Keratinocyte (primary cell): Measurements from ENCODE around the gene DLGAP1. TPM values are rescaled to one million over a fixed set of nuclear protein-coding genes. Genes with fewer than 3 reads are reported as not detected.

Experiments
- DNase-seq: peaks from one replicate; pipeline ENCODE4 v3.0.0-alpha.2; 2011; ENCODE audit warnings: low read depth, missing footprints, low spot score
- FAIRE-seq: peaks from 2 replicates; lab custom pipeline; 2011; peaks lifted over from hg19 to GRCh38; lab: Jason Lieb, UNC
- H2AFZ ChIP-seq: 2 replicates; pipeline ENCODE4 v1.6.0; 2012; ENCODE audit warnings: low read length, control low read depth, inconsistent platforms; ENCODE audit not compliant: control insufficient read depth
- H3K27ac ChIP-seq: 2 replicates; pipeline ENCODE4 v1.5.1; 2011; ENCODE audit warnings: low read length; ENCODE audit not compliant: control insufficient read depth, insufficient read depth
- H3K27me3 ChIP-seq: 3 replicates; pipeline ENCODE4 v1.6.0; 2011; ENCODE audit warnings: low read length; ENCODE audit not compliant: control insufficient read depth, insufficient read depth; ENCODE audit errors: extremely low read depth
- H3K36me3 ChIP-seq, 2 experiments: 2 replicates in 1 of 2; 3 replicates in 1 of 2; pipeline ENCODE4 v1.5.1; 2011; ENCODE audit warnings: low read length in 2 of 2, mild to moderate bottlenecking in 1 of 2; ENCODE audit not compliant: control insufficient read depth in 2 of 2, insufficient read depth in 2 of 2; ENCODE audit errors: extremely low read depth in 1 of 2
- H3K4me1 ChIP-seq: 3 replicates; pipeline ENCODE4 v1.5.1; 2011; ENCODE audit warnings: low read length; ENCODE audit not compliant: control insufficient read depth, insufficient read depth; ENCODE audit errors: extremely low read depth
- H3K4me2 ChIP-seq: 3 replicates; pipeline ENCODE4 v1.6.0; 2011; ENCODE audit warnings: low read depth, low read length; ENCODE audit not compliant: control insufficient read depth, insufficient read depth; ENCODE audit errors: extremely low read depth
- H3K4me3 ChIP-seq, 3 experiments: fragments of 200-600 bp in 1 of 3; sonication (generic) in 1 of 3; 2 replicates in 2 of 3; 3 replicates in 1 of 3; pipeline ENCODE4 v1.5.1; 2011 to 2016; ENCODE audit warnings: low read length in 3 of 3, mild to moderate bottlenecking in 3 of 3, control low read depth in 2 of 3, inconsistent platforms in 1 of 3, low read depth in 1 of 3, mixed read lengths in 1 of 3, mixed run types in 1 of 3, moderate library complexity in 1 of 3; ENCODE audit not compliant: control insufficient read depth in 2 of 3, insufficient read depth in 2 of 3; ENCODE audit errors: extremely low read depth in 1 of 3
- H3K79me2 ChIP-seq: 2 replicates; pipeline ENCODE4 v1.6.0; 2012; ENCODE audit warnings: low read length; ENCODE audit not compliant: control insufficient read depth, insufficient read depth
- H3K9ac ChIP-seq: 3 replicates; pipeline ENCODE4 v1.6.0; 2011; ENCODE audit warnings: low read length; ENCODE audit not compliant: control insufficient read depth, insufficient read depth; ENCODE audit errors: extremely low read depth
- H3K9me1 ChIP-seq: 3 replicates; pipeline ENCODE4 v1.6.0; 2011; ENCODE audit warnings: low read length; ENCODE audit not compliant: control insufficient read depth, insufficient read depth; ENCODE audit errors: extremely low read depth
- H3K9me3 ChIP-seq: 2 replicates; pipeline ENCODE4 v1.5.1; 2012; ENCODE audit warnings: low read depth, low read length; ENCODE audit not compliant: control insufficient read depth
- H4K20me1 ChIP-seq: 3 replicates; pipeline ENCODE4 v1.6.0; 2011; ENCODE audit warnings: low read length; ENCODE audit not compliant: control insufficient read depth, insufficient read depth; ENCODE audit errors: extremely low read depth
- CTCF ChIP-seq, 3 experiments: IDR thresholded peaks in 1 of 3; conservative IDR thresholded peaks in 1 of 3; optimal IDR thresholded peaks in 1 of 3; 2 replicates in 2 of 3; 3 replicates in 1 of 3; pipeline versions ENCODE3 to v1.5.1; 2011; ENCODE audit warnings: low read length in 3 of 3, mild to moderate bottlenecking in 3 of 3, moderate library complexity in 2 of 3, control low read depth in 1 of 3, inconsistent platforms in 1 of 3; ENCODE audit not compliant: insufficient read depth in 2 of 3; ENCODE audit errors: extremely low read depth in 1 of 3
- EZH2 ChIP-seq: IDR thresholded peaks from one replicate; pipeline ENCODE4 v1.6.1; 2012; ENCODE audit warnings: inconsistent platforms, mild to moderate bottlenecking, low read length, moderate library complexity
- dilution Hi-C: fragments of 300-500 bp; cut with MboI; formaldehyde crosslinking; loops from one replicate; pipeline ENCODE4 v1.7.0; 2020; ENCODE audit warnings: low sequenced_read_pairs; ENCODE audit not compliant: extremely low pct_ligation_motif_present
- polyA plus RNA-seq, 5 experiments: library from polyadenylated mRNA; depleted of rRNA in 3 of 5; stranded (reverse) in 3 of 5; stranded (forward) in 1 of 5; unstranded in 1 of 5; fragments of >200 nt; gene quantifications; 1 replicate in 1 of 5; 2 replicates in 3 of 5; 3 replicates in 1 of 5; pipeline versions ENCODE4 v1.2.1 to v1.2.3, GENCODE V29; 2011 to 2012; ENCODE audit warnings: missing spikeins in 2 of 5, low read depth in 1 of 5, low replicate concordance in 1 of 5

The DLGAP1 gene
- polyA plus RNA-seq, 1 donor (not counting 4 experiments of a cell fraction or from before 2014, with no cell fraction given) = not detected

DNA sequence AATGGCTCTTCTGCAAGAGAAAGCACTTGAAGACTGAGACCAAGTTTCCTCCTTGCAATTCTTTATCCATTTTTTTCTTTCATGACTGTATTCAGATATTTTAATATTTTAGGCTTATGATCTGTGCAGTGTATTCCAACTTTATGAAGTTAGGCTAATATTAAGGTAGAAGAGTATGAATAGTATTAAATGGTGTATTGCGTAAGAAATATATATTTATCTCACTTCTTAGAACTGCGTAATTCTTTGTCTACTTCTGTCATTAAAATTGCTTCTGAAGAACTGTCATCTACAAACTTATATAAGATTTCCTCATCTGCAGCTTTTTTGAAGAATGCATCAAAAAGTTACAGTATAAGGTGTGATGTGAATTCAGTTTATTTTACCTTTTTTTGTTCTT is 183.2 kb downstream of the DLGAP1 start:
- FAIRE-seq = no peak
- Histone ChIP-seq H3K79me2 (no peaks in the 10 kb centered on the region), H3K9ac (no peak overlapping the region), H3K27ac (no peak overlapping the region), H4K20me1 (no peaks in the 10 kb centered on the region), H2AFZ (no peak overlapping the region), H3K36me3 (no peaks in the 10 kb centered on the region), H3K4me2 (no peak overlapping the region), H3K27me3 (no peaks in the 10 kb centered on the region), H3K4me1 (no peaks in the 10 kb centered on the region), H3K9me3 (no peaks in the 10 kb centered on the region), H3K9me1 (no peaks in the 10 kb centered on the region), H3K4me3 (no peak overlapping the region)
- dilution Hi-C loops = no loop called here
- no peak for TF ChIP-seq EZH2
- no peak for TF ChIP-seq CTCF (optimal IDR thresholded peaks at IDR 0.05 in 1 of 3, IDR thresholded peaks at IDR 0.05 in 1 of 3, conservative IDR thresholded peaks at IDR 0.05 in 1 of 3; ENCODE audit: extremely low read depth in 1 of 3, insufficient read depth in 2 of 3, low read length in 3 of 3)
- no peak for DNase-seq

GRCh38 chr18:4270988-4271387 is 184.1 kb downstream of the DLGAP1 start:
- DNase-seq = no peak
- no peak for FAIRE-seq
- Histone ChIP-seq H3K79me2 (no peaks in the 10 kb centered on the region), H3K27ac (no peak overlapping the region), H3K9me1 (no peaks in the 10 kb centered on the region), H3K4me1 (no peaks in the 10 kb centered on the region), H2AFZ (no peak overlapping the region), H3K9ac (no peak overlapping the region), H3K36me3 (no peaks in the 10 kb centered on the region), H4K20me1 (no peaks in the 10 kb centered on the region), H3K4me2 (no peak overlapping the region), H3K27me3 (no peaks in the 10 kb centered on the region), H3K9me3 (no peaks in the 10 kb centered on the region), H3K4me3 (no peak overlapping the region)
- TF ChIP-seq CTCF (optimal IDR thresholded peaks at IDR 0.05 in 1 of 3, IDR thresholded peaks at IDR 0.05 in 1 of 3, conservative IDR thresholded peaks at IDR 0.05 in 1 of 3; ENCODE audit: extremely low read depth in 1 of 3, insufficient read depth in 2 of 3, low read length in 3 of 3) (no peak), EZH2 (no peak)
- dilution Hi-C loops = no loop called here
